NCI-H187 (cell line): ENCODE data around the gene EPB41L3.

Experiments used
- DNase-seq, 2 experiments: peaks; one replicate each; lab custom pipeline; 2025; lab: John Stamatoyannopoulos, UW

EPB41L3 gene

DNA sequence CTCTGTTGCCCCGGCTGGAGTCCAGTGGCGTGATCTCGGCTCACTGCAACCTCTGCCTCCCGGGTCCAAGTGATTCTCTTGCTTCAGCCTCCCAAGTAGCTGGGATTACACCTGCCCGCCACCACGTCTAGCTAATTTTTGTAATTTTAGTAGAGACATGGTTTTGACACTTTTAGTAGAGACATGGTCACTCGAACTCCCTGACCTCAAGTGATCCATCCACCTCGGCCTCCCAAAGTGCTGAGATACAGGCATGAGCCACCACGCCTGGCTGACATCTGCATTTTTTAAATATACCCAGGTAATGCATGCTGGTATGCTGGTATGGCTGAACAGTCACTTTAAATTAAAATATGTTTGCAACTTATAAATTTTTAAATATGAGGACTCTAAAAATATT, 91.9 kb downstream of the EPB41L3 start:
- DNase-seq, result no peak

DNA sequence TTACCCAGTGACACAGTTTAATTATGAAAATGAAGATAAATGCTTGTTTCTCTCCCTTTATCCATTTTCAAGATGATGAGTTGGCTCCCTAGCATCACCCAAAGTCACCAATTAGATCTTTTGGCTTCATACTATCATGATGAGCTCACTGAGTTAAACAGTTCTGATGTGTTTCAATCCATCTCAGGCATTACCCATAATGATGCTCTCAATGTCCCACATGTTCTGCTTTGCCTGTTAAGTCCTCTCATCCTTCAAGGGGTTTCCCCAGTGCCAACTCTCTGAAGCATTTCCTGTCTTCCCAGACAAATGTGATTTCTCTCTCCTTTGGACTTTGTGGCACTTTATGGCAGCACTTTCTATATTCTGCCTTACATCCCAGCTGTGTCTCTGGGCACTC, 92.6 kb downstream of the EPB41L3 start:
- no peak for DNase-seq

- no peak for DNase-seq
Measured at GRCh38 chr18:5449858-5450509, 93.8 kb downstream of the EPB41L3 start.

DNA sequence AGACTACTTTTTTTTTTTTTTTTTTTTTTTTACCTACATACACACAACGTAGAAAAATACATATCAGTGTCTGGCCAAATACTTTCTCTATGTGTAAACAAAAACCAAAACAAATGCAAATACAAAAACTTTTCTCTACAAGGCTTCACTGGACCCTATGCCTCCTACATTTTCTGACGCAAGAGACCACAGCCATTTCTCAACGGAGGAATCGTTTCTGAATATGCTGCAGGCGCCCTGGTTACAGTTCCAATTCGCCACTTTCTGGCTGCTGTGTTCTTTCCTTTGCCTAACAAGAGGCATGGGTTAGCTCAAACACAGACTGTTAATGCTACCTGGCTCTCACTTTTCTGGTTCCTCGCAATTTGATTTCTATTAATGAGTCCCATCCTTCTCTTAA, 96.4 kb downstream of the EPB41L3 start:
- no peak for DNase-seq

DNA sequence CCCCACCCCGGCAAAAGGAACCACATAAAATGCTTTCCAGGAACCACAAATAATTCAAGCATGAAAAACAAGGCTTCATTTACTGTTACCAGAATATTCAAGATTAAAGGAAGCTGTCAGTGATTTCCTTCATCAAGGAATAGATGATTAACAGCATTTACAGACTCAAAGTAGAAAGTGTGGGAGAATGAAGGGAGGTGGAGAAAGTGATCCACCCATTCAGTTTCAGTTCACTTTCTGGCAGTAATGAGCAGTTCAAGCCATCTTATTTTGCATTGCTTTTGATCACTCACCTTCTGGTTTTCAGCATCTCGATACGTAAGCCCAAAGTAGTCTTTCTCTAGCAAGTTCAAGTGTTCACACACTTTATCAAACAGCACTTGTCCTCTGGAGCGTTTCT, 99.0 kb downstream of the EPB41L3 start:
- no peak for DNase-seq

GRCh38 chr18:5444269-5444668, 99.5 kb downstream of the EPB41L3 start:
- no peak for DNase-seq

DNA sequence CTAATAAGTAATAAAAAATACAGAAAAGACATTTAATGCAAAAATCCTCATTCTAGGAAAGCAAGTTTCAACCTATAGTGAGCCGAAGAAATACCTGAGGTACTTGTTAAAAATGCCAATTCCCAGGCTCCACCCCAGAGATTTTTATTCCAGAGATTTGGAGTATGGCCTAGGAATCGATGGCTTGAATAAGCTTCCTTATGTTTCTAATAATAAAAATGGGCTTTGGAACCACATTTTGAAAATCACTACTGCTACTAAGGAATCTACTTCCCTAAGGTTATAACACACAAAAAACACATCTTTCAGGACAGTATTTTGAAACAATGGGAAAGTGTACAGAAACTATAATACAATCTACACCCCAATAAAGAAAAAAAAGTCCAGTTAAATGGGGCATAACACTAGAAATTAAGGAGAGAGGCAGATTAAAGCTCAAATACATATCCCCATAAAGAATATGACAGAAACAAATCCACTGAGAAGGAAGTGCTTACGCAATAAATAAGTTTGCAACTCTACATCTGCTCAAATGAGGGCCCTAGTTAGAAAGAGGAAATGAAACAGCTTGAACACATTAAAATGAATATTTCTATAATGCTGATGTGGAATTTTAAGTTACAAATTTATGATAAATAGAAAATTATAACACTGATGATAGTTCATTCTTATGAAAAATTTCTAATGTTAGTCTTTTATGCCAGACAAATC, 103.7 kb downstream of the EPB41L3 start:
- DNase-seq, result no peak

GRCh38 chr18:5434425-5434824, 109.4 kb downstream of the EPB41L3 start:
- DNase-seq, result no peak

DNA sequence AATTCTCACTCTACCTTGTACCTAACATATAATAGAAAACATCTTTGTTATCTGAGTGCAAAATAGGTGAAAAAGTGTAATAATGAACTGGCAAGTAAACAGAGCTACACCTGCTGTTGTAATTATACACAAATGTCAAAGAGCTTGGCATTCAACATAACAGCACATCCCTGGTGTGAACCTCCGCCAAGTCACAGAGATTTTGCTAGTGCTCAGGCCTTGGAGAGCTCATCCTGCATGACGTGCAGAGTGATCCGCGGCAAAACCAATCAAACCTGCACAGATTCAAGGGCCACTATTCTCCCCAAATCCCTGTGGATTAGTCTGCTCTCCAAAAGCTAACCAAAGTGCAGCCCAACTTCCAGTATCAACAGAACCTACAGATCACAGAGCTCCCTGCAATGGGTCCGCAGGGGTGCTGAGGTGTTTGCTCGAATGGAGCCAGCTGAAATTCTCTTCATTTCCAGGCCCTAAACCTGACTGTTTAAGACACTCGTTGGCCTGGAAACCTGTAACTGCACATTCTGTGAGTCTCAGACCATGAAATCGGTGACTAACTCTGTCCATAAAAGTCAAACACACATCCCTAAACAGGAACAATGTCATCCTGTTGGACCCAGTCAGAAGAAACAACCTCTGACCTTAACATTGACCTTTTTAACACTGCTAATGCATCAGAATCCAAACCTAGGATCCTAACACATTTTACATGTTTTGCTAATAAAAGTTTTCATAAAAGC, 111.8 kb downstream of the EPB41L3 start:
- DNase-seq, result no peak

- DNase-seq, result peak in 1 of 2 experiments; percentile 9
Measured at GRCh38 chr18:5430131-5430530, 113.7 kb downstream of the EPB41L3 start.

DNA sequence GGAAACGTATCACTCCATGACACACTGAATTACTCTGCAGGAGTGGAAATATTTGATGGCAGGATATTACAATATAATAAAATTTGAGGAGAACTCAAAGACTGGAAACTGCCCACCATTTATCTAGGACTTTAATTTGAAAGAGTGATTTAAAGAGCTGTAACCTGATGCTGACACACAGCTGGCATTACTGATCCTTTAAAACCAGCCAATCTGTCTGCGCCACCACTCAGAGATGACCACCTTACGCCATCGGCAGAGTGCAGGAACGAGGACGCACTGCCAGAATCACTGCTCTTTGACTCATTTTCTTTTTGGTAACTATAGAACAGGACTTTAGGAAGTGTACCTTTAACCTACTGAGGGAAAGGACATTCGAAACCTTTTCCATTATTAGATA, 114.1 kb downstream of the EPB41L3 start:
- DNase-seq, result peak in 1 of 2 experiments; percentile 21

GRCh38 chr18:5425721-5426120, 118.1 kb downstream of the EPB41L3 start:
- no peak for DNase-seq

- DNase-seq, result peak in 1 of 2 experiments; percentile 7
Measured at GRCh38 chr18:5424903-5425664, 118.7 kb downstream of the EPB41L3 start.

DNA sequence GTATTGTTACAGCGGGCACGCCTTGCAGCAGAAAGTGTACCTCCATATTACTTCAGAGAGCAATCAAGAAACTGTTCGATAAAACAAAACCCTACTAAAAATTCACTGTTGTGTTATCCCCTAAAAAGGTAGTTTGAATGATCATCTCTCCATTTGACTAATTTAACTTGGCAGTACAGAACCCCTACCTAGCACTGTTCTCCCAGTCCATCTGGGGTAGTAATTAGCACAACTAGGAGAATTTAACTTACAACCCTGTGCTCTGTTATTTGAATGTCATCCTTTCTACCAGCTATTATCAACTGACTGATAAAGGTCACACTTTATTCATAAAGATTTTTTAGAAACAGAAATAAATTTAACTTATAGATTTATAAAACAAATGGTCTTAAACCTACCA, 121.2 kb downstream of the EPB41L3 start:
- no peak for DNase-seq

- DNase-seq, result no peak
Measured at GRCh38 chr18:5421981-5422380, 121.8 kb downstream of the EPB41L3 start.

DNA sequence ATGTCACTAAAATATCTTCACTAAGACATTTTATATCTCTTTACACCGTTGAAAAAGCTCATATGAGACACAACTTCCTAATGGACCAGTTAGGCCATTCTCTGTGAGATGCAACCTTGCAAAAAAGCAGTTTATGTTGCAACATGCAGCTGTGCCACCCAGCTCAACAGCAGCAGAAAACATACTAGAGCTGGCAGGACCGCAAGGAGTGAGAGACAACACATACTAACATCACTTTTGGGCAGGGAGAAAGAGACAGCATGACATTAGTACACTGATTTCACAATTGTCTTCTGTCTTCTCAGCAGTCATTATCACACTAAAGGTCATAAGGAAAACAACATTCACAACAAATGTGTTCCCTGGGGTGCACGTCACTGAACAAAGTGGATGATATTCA, 122.9 kb downstream of the EPB41L3 start:
- DNase-seq, result no peak

DNA sequence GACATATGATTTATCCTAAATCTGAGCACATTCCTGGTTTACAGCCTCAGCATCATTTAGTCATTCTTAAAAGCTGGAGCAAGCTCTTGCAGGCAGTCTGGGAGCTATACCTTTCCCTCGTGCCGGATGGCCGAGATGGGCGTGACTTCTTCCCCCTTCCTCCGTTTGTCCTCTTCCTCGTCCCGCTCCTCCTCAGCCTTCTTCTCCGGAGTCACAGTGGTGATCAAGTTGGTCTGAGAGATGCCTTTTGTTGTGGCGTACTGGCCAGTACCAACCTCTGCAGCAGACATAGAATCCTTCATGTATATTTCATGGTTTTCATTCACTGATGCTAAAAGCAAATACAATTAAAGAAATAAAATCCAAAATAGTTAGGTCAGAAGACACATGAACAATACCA, 124.2 kb downstream of the EPB41L3 start:
- no peak for DNase-seq

DNA sequence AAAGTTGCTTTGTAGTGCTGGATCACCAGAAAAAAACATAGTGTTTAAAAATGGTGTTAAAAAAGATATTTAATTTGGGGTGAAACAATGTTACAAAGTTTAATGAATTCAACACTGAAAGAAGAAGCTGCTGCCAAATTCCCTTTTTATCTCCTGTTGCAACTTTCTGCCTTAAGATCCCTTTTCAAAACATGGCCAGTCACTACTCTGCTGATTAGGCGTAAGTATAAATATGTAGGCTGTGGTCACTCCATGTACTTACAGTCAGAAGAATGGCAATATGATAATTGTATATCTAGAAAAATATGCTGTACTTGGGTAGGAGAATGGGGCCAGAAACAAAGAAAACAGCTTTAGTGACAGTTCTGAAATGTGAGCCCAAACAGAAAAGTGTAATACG, 124.8 kb downstream of the EPB41L3 start:
- DNase-seq, result no peak

DNA sequence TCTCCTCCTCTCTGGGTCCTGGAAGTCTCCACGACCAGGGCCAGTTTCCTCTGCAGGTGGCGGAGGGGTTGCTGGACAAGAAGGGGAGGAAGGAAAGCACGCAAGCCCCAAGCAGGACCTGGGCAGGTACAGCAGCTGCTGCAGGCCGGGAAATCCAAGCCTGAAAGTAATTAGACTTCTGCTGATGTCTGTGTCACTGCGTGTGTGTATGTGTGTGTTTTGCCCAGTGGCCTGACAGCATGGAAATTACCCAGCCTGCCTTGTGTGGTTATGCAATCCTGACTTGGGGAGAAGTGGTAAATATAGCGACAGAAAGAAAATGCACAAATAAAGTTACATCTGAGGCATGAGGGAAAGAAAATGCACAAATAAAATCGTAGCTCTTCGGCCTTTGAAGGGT, 126.5 kb downstream of the EPB41L3 start:
- no peak for DNase-seq

DNA sequence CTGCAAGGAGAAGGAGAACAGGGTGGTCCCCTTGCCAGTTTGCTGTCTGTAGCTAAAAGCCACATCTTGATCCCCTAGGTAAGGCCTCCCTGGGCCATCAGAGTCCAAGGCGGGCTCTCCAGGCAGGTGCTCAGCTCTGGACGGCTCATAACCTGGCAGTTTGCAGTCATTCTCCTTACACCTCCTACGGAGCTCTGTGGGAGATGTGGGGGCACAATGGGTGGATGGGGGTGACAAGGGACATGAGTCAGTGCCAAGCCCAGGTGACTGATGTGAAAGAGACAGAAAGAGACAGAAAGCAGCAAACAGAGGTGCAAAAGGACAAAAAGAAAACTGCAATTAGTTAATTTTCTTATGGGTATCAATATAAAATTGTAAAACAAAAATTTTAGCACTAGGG, 127.7 kb downstream of the EPB41L3 start:
- no peak for DNase-seq

DNA sequence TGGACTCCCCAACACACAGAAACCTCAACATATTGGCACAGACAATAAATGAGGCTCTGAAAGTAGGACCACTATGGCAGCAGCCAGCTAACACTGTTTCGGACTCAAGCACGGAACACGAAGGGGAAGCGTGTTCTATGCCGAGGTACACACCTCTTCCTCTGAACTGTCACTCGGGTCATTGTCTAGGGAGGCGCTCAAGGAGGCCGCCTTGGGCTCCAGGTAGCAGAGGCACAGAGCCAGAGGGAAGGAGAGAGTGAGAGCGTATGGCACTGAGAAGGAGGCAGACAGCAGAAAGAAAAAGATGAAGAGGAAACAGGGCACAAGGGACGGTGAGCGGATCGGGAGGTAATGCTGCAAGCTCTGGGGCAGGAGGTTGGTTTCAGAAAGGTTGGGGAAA, 128.1 kb downstream of the EPB41L3 start:
- no peak for DNase-seq

GRCh38 chr18:5415031-5415430, 128.8 kb downstream of the EPB41L3 start:
- no peak for DNase-seq
